Measurements from ENCODE around the gene ABCC1. TPM values are rescaled to one million over a fixed set of nuclear protein-coding genes. Genes with fewer than 3 reads are reported as not detected.

The ABCC1 gene
- total RNA-seq, 4 donors from 2014 or later, result 17.3 to 105 (median 28.3) TPM

DNA sequence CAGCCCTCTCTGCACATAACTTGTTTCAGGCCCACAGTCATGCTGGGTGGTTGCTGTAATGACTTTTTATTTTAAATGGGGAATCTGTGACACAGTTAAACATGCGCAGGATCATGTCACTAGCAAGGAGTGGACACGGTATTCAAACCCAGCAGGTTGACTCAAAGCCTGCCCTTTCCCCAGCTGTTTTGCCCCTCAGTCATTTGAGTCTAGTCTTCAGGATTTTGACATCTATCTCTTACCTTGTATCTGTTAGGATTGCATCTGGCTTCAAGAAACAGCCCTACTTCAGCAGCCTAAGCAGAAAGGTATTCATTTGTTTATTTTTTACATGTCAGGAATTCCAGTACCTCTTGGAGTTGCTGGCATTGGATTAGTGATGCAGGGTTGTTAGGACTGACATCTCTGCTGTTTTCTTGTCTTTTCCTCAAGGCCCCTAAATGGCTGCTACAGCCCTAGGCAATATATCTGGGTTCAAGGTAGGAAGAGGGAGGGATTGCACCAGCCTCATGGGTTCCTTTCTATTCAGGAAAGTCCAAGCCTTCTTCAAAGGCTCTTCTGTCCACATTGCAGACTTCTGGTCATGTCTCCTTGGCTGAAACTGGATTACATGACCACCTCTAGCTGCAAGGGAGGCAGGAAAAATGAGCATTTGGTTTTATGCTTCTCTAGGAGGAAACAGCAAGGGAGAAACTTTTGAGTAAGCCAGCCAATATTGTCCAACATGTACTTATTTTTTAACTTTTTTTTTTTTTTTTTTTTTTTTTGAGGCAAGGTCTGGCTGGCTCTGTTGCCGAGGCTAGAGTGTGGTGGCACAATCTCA is 22.8 kb downstream of the ABCC1 start:
- Histone ChIP-seq H3K9me3 (peaks cover 0 to 2% (median 0%) of the 10 kb centered on the region in 4 donors), H3K27ac (no peak overlapping the region), H3K36me3 (no peaks in the 10 kb centered on the region), H3K4me3 (no peak overlapping the region), H3K4me1 (no peaks in the 10 kb centered on the region), H3K27me3 (no peaks in the 10 kb centered on the region)
- no peak for DNase-seq
- no peak for TF ChIP-seq POLR2A (IDR thresholded peaks at IDR 0.05)
- TF ChIP-seq, protein P1, sequence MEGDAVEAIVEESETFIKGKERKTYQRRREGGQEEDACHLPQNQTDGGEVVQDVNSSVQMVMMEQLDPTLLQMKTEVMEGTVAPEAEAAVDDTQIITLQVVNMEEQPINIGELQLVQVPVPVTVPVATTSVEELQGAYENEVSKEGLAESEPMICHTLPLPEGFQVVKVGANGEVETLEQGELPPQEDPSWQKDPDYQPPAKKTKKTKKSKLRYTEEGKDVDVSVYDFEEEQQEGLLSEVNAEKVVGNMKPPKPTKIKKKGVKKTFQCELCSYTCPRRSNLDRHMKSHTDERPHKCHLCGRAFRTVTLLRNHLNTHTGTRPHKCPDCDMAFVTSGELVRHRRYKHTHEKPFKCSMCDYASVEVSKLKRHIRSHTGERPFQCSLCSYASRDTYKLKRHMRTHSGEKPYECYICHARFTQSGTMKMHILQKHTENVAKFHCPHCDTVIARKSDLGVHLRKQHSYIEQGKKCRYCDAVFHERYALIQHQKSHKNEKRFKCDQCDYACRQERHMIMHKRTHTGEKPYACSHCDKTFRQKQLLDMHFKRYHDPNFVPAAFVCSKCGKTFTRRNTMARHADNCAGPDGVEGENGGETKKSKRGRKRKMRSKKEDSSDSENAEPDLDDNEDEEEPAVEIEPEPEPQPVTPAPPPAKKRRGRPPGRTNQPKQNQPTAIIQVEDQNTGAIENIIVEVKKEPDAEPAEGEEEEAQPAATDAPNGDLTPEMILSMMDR (IDR thresholded peaks at IDR 0.05), result no peak

DNA sequence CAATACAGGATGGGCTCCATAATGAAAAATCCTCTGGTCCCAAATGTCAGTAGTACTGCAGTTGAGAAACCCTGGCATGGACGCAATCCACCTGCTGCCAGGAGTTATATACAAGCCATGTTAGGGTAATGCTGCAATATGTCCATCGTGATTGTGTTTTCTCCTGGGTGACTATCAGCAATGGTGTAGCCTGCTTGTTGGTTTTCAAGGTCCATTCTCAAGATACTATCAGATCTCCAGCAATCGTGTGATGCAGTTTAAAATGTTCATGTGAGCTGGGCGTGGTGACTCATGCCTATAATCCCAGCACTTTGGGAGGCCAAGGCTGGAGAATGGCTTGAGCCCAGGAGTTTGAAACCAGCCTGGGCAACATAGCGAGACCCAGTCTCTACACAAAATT is 24.0 kb downstream of the ABCC1 start:
- Histone ChIP-seq H3K27me3 (no peaks in the 10 kb centered on the region), H3K27ac (no peak overlapping the region), H3K4me1 (no peaks in the 10 kb centered on the region), H3K4me3 (no peak overlapping the region), H3K36me3 (no peaks in the 10 kb centered on the region), H3K9me3 (peaks cover 0 to 2% (median 0%) of the 10 kb centered on the region in 4 donors)
- TF ChIP-seq, protein P1 (IDR thresholded peaks at IDR 0.05), result no peak
- no peak for TF ChIP-seq POLR2A (IDR thresholded peaks at IDR 0.05)
- no peak for DNase-seq

DNA sequence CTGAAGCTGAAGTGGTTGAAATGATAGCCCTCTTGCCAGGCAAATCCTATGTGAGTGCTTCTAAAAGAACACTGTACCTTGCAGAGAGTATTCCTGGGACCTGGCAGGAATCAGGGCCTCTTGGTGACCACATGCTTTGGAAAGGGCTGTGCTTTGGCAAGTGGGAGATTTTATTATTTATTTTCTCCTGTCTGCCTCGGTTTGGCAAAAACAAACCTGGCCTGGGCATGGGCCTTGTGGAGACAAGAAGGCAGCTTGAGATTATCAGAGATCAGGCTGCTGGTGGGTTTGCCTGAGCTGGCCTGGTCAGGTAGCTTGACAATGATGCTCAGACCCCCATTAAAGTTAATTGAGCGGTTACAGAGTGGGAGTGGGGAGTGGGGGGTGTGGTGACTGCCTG is 24.6 kb downstream of the ABCC1 start:
- TF ChIP-seq POLR2A (IDR thresholded peaks at IDR 0.05), result no peak
- TF ChIP-seq, protein P1 (IDR thresholded peaks at IDR 0.05), result no peak
- DNase-seq, result no peak
- Histone ChIP-seq H3K4me1 (no peaks in the 10 kb centered on the region), H3K36me3 (no peaks in the 10 kb centered on the region), H3K27ac (peak overlapping the region in 1 of 4 donors; percentile 5), H3K27me3 (no peaks in the 10 kb centered on the region), H3K4me3 (no peak overlapping the region), H3K9me3 (peaks cover 0 to 2% (median 0%) of the 10 kb centered on the region in 4 donors)

DNA sequence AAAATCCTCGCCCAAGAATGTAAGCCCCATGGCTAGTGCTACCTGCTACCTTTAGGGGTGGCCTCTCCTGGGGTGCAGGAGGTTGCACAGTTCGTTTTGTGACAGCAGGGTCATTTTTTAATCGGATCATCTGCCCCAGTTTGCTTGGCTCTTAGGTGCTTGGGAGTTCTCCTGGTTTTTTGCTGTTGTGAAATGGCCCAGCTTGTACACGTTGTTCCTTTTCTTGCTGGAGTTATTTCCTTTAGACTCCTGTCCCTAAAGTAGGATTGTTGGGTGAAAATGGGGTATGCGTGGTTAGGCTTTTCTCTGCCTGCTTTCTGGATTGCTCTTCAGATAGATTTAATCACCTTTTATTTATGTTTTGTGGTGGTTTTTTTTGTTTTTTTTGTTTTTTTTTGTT is 25.8 kb downstream of the ABCC1 start:
- Histone ChIP-seq H3K36me3 (no peaks in the 10 kb centered on the region), H3K4me3 (no peak overlapping the region), H3K9me3 (peaks cover 0 to 2% (median 0%) of the 10 kb centered on the region in 4 donors), H3K27me3 (no peaks in the 10 kb centered on the region), H3K27ac (peak overlapping the region in 2 of 4 donors; percentile 42 to 62), H3K4me1 (no peaks in the 10 kb centered on the region)
- no peak for DNase-seq
- TF ChIP-seq, protein P1 (IDR thresholded peaks at IDR 0.05), result no peak
- TF ChIP-seq POLR2A (IDR thresholded peaks at IDR 0.05), result no peak

DNA sequence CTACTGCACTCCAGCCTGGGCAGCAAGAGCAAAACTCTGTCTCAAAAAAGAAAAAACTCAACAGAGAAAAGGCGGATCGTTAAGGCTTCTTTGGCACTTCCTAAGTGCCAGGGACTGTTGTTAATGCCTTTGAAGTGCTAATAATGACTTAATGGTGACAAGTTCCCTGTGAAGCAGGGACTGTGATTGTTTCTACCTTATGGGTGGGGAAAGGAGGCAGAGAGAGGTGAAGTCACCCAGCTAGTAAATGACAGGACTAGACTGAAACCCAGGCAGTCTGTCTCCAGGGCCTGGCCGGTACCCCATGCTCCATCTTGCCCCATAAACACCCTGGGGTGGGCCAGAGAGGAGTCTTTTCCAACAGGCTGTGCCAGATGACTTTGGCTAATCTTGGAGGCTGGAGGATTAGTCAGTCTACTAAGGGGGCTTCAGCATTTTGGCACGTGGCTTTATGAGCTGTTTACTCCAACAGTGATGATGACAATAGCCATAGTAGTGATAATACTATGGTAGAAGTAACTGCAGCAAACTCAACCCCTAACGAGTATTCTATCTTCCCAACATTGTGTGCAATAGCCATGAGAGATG is 26.9 kb downstream of the ABCC1 start:
- TF ChIP-seq, protein P1 (IDR thresholded peaks at IDR 0.05), result no peak
- no peak for TF ChIP-seq POLR2A (IDR thresholded peaks at IDR 0.05)
- Histone ChIP-seq H3K36me3 (peaks cover 0 to 5% (median 0%) of the 10 kb centered on the region in 3 donors), H3K4me1 (no peaks in the 10 kb centered on the region), H3K4me3 (no peak overlapping the region), H3K27me3 (no peaks in the 10 kb centered on the region), H3K9me3 (peaks cover 0 to 8% (median 3%) of the 10 kb centered on the region in 4 donors), H3K27ac (peak overlapping the region in 3 of 4 donors; percentile 54 to 63 (median 62))
- DNase-seq, result no peak

All from Peyer's patch (tissue), 4 donors.